Measurements from ENCODE around the gene ELF3. TPM values are rescaled to one million over a fixed set of nuclear protein-coding genes. Genes with fewer than 3 reads are reported as not detected.

ELF3 gene
- total and polyA plus RNA-seq, 2 experiments from 2014 or later = 12.3 to 19.5 TPM

GRCh38 chr1:202036595-202037387 is 26.4 kb downstream of the ELF3 start:
- no peaks in the 10 kb centered on the region for H4K20me1 ChIP-seq (replicated peaks; ENCODE audit: insufficient read depth)
- H3K27ac Mint-ChIP-seq = no peak overlapping the region
- no peaks in the 10 kb centered on the region for H3K36me3 ChIP-seq (ENCODE audit: insufficient read depth)
- H3K9me2 ChIP-seq (ENCODE audit: insufficient read depth) = no peaks in the 10 kb centered on the region
- H3K27ac ChIP-seq (ENCODE audit: low read depth) = no peak overlapping the region
- H3K4me1 ChIP-seq (ENCODE audit: insufficient read depth) = no peaks in the 10 kb centered on the region
- H3K9me3 Mint-ChIP-seq = no peaks in the 10 kb centered on the region
- H3K36me3 Mint-ChIP-seq (ENCODE audit: low read depth) = no peaks in the 10 kb centered on the region
- H3K27me3 ChIP-seq (ENCODE audit: insufficient read depth) = no peaks in the 10 kb centered on the region
- DNase-seq (ENCODE audit: low spot score) (no peak), ATAC-seq (no peak)
- H3K27me3 Mint-ChIP-seq (ENCODE audit: insufficient read depth, low read depth, poor library complexity) = no peaks in the 10 kb centered on the region
- no peaks in the 10 kb centered on the region for H3F3A ChIP-seq (replicated peaks; ENCODE audit: low read depth)
- TF ChIP-seq STAT1 (IDR thresholded peaks at IDR 0.05; ENCODE audit: unreplicated experiment) (no peak), CTCF (conservative IDR thresholded peaks at IDR 0.05; ENCODE audit: low read depth in 2 of 2) (no peak), POLR2AphosphoS5 (IDR thresholded peaks at IDR 0.05; ENCODE audit: low read depth) (no peak), CREB1 (CRISPR knock-in tag; IDR thresholded peaks at IDR 0.05; ENCODE audit: low read depth) (no peak), ZNF331 (CRISPR knock-in tag; IDR thresholded peaks at IDR 0.05; ENCODE audit: low read depth) (no peak), ZNF462 (CRISPR knock-in tag; IDR thresholded peaks at IDR 0.05) (no peak), EZH2 (IDR thresholded peaks at IDR 0.05; ENCODE audit: low read depth, unreplicated experiment) (no peak), ETS1 (IDR thresholded peaks at IDR 0.05) (no peak), NANOG (IDR thresholded peaks at IDR 0.05; ENCODE audit: borderline replicate concordance) (no peak), REST (IDR thresholded peaks at IDR 0.05; ENCODE audit: unreplicated experiment) (no peak), EZH2phosphoT487 (IDR thresholded peaks at IDR 0.05; ENCODE audit: unreplicated experiment) (no peak), ZNF114 (CRISPR knock-in tag; IDR thresholded peaks at IDR 0.05) (no peak), JUNB (IDR thresholded peaks at IDR 0.05; ENCODE audit: unreplicated experiment) (no peak)
- H3K4me3 ChIP-seq = no peak overlapping the region
- no peak overlapping the region for H3K4me2 ChIP-seq
- H3K79me2 ChIP-seq (replicated peaks; ENCODE audit: insufficient read depth) = no peaks in the 10 kb centered on the region
- no peak overlapping the region for H3K4me3 Mint-ChIP-seq
- H3K4me1 Mint-ChIP-seq = peaks cover 5% of the 10 kb centered on the region; the same call in 1 of the 3 replicates
- peak overlapping the region; percentile 32; the same call in 1 of the 2 replicates for H2AFZ ChIP-seq

Measured in GM23338 (cell line).